ENCODE data around the gene NADSYN1. TPM values are rescaled to one million over a fixed set of nuclear protein-coding genes. Genes with fewer than 3 reads are reported as not detected.

The NADSYN1 gene
- total and polyA plus RNA-seq, 2 of the 13 experiments (the other 11 are each of a cell fraction or from before 2014, with no cell fraction given) = 35.7 to 51.5 TPM

DNA sequence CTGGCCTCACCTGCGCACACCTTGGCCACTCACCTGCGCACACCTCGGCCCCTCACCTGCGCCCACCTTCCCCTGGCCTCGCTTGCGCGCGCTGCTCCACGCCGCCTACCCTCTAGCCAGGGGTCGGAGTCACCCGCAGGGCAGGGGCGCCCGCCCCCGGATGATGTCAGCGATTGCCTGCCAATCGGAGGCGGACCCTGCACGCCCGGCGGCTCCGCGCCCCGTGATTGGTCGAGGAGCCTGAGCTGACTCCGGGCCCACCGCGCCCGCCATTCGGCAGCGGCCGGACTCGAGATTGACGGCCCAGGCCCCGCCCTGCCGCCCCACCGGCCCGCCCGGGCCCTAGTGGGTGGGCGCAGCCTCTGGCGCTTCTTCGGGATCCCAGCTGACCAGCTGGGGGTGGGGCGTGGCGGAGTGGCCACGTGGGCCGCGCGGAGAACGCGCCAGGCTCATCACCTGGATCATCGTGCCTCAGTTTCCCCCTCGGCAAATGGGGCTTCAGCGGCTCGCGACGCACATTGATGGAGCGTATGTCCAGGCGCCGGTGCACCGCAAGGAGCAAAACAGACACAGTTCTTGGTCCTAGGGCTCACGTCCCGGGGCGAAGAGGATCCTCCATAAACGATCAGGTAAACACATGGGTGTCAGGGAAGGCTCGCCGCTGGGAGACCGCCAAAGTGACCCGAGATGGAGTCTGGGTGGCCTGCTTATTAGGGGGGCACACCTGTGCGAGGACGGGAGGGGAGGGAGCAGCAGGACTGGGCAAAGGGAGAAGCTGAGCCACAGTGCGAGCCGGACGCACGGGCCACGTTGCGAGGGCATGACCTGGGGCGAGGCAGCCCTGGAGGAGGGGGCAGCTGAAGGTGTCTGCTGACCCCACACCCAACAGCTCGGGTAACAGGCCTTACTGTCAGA lies 4.5 kb upstream of the NADSYN1 start, which contains the start of gene DHCR7 (continued):
- TF ChIP-seq, protein P1, sequence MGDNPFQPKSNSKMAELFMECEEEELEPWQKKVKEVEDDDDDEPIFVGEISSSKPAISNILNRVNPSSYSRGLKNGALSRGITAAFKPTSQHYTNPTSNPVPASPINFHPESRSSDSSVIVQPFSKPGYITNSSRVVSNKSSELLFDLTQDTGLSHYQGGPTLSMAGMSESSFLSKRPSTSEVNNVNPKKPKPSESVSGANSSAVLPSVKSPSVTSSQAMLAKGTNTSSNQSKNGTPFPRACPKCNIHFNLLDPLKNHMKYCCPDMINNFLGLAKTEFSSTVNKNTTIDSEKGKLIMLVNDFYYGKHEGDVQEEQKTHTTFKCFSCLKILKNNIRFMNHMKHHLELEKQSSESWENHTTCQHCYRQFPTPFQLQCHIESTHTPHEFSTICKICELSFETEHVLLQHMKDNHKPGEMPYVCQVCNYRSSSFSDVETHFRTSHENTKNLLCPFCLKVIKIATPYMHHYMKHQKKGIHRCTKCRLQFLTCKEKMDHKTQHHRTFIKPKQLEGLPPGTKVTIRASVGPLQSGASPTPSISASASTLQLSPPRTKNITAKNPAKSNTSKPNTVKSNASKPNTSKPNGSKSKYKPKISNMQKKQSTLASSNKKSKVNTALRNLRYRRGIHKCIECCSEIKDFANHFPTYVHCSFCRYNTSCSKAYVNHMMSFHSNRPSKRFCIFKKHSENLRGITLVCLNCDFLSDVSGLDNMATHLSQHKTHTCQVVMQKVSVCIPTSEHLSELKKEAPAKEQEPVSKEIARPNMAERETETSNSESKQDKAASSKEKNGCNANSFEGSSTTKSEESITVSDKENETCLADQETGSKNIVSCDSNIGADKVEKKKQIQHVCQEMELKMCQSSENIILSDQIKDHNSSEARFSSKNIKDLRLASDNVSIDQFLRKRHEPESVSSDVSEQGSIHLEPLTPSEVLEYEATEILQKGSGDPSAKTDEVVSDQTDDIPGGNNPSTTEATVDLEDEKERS (CRISPR knock-in tag; IDR thresholded peaks at IDR 0.05) = 0 out of 2 replicates have a peak, but pooled peaks have one; percentile 20
- TF ChIP-seq ZNF30 (CRISPR knock-in tag; IDR thresholded peaks at IDR 0.05) (no peak), KMT2A (CRISPR knock-in tag; IDR thresholded peaks at IDR 0.05) (peak; percentile 75), ZNF678 (CRISPR knock-in tag; IDR thresholded peaks at IDR 0.05) (no peak), ZNF282 (IDR thresholded peaks at IDR 0.05; ENCODE audit: partially characterized antibody) (no peak), TCF7L2 (IDR thresholded peaks at IDR 0.05; ENCODE audit: low read depth, low read length) (no peak), ZNF24 (IDR thresholded peaks at IDR 0.05) (no peak), HDAC6 (IDR thresholded peaks at IDR 0.05; ENCODE audit: low read depth, low read length) (no peak), NPAS2 (CRISPR knock-in tag; IDR thresholded peaks at IDR 0.05; ENCODE audit: borderline replicate concordance) (no peak), ZNF510 (CRISPR knock-in tag; IDR thresholded peaks at IDR 0.05; ENCODE audit: low read depth) (peak; percentile 40; the same call in 1 of the 2 replicates), FOXO1 (CRISPR knock-in tag; IDR thresholded peaks at IDR 0.05) (peak; percentile 36; the same call in 1 of the 2 replicates), HHEX (CRISPR knock-in tag; IDR thresholded peaks at IDR 0.05) (no peak), SNRNP70 (IDR thresholded peaks at IDR 0.05; ENCODE audit: low read depth, low read length) (no peak), ZNF672 (CRISPR knock-in tag; IDR thresholded peaks at IDR 0.05) (0 out of 2 replicates have a peak, but pooled peaks have one; percentile 35), HOXA7 (CRISPR knock-in tag; IDR thresholded peaks at IDR 0.05) (no peak), ATRX (CRISPR knock-in tag; IDR thresholded peaks at IDR 0.05; ENCODE audit: borderline replicate concordance) (no peak), SIN3B (IDR thresholded peaks at IDR 0.05; ENCODE audit: low read length) (peak; percentile 60; the same call in 1 of the 2 replicates)
- TF ChIP-seq, protein P2, sequence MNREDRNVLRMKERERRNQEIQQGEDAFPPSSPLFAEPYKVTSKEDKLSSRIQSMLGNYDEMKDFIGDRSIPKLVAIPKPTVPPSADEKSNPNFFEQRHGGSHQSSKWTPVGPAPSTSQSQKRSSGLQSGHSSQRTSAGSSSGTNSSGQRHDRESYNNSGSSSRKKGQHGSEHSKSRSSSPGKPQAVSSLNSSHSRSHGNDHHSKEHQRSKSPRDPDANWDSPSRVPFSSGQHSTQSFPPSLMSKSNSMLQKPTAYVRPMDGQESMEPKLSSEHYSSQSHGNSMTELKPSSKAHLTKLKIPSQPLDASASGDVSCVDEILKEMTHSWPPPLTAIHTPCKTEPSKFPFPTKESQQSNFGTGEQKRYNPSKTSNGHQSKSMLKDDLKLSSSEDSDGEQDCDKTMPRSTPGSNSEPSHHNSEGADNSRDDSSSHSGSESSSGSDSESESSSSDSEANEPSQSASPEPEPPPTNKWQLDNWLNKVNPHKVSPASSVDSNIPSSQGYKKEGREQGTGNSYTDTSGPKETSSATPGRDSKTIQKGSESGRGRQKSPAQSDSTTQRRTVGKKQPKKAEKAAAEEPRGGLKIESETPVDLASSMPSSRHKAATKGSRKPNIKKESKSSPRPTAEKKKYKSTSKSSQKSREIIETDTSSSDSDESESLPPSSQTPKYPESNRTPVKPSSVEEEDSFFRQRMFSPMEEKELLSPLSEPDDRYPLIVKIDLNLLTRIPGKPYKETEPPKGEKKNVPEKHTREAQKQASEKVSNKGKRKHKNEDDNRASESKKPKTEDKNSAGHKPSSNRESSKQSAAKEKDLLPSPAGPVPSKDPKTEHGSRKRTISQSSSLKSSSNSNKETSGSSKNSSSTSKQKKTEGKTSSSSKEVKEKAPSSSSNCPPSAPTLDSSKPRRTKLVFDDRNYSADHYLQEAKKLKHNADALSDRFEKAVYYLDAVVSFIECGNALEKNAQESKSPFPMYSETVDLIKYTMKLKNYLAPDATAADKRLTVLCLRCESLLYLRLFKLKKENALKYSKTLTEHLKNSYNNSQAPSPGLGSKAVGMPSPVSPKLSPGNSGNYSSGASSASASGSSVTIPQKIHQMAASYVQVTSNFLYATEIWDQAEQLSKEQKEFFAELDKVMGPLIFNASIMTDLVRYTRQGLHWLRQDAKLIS (CRISPR knock-in tag; IDR thresholded peaks at IDR 0.05) = no peak
- TF ChIP-seq, protein P3, sequence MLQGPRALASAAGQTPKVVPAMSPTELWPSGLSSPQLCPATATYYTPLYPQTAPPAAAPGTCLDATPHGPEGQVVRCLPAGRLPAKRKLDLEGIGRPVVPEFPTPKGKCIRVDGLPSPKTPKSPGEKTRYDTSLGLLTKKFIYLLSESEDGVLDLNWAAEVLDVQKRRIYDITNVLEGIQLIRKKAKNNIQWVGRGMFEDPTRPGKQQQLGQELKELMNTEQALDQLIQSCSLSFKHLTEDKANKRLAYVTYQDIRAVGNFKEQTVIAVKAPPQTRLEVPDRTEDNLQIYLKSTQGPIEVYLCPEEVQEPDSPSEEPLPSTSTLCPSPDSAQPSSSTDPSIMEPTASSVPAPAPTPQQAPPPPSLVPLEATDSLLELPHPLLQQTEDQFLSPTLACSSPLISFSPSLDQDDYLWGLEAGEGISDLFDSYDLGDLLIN (CRISPR knock-in tag; IDR thresholded peaks at IDR 0.05; ENCODE audit: borderline replicate concordance) = peak; percentile 46; the same call in 1 of the 2 replicates
